Measurements from ENCODE around the gene RAPGEF4.

The RAPGEF4 gene

GRCh38 chr2:172836827-172837226 is 101.2 kb downstream of the RAPGEF4 start:
- H3K4me2 ChIP-seq: no peak overlapping the region

DNA sequence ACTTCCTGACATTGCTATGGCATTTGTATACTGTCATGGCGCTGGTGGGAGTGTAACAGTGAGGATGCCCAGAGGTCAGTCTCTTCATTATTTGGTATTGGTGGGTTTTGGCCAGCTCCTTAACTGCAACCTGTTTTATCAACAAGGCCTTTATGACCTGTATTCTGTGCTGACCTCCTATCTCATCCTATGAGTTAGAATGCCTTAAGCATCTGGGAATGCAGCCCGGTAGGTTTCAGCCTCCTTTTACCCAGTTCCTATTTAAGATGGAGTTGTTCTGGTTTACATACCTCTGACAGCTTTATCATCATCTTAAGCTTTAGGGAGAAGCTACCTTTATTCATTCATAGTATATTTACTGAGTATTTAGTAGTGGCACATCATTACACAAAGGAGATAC is 103.8 kb downstream of the RAPGEF4 start:
- H3K4me3 ChIP-seq (IDR thresholded peaks at IDR 0.05; ENCODE audit: insufficient read depth, low read depth, low read length): no peak overlapping the region
- H2AFZ ChIP-seq (ENCODE audit: low read depth): no peak overlapping the region
- no peak overlapping the region for H3K9ac ChIP-seq
- H3K27me3 ChIP-seq (ENCODE audit: insufficient read depth, low read depth): no peaks in the 10 kb centered on the region
- H3K79me2 ChIP-seq (ENCODE audit: insufficient read depth, low read depth): no peaks in the 10 kb centered on the region
- H3K4me2 ChIP-seq: no peak overlapping the region
- TF ChIP-seq CTCF (conservative IDR thresholded peaks at IDR 0.05; ENCODE audit: low read depth, low read length): no peak
- H3K36me3 ChIP-seq (ENCODE audit: insufficient read depth): no peaks in the 10 kb centered on the region
- no peaks in the 10 kb centered on the region for H4K20me1 ChIP-seq (ENCODE audit: insufficient read depth)
- no peak overlapping the region for H3K27ac ChIP-seq
- H3K4me1 ChIP-seq (ENCODE audit: low read depth, poor library complexity, severe bottlenecking): no peaks in the 10 kb centered on the region

More at GRCh38 chr2:172836827-172837226, 101.2 kb downstream of the RAPGEF4 start:
- H3K4me1 ChIP-seq (ENCODE audit: low read depth, poor library complexity, severe bottlenecking): no peaks in the 10 kb centered on the region
- H4K20me1 ChIP-seq (ENCODE audit: insufficient read depth): no peaks in the 10 kb centered on the region
- H2AFZ ChIP-seq (ENCODE audit: low read depth): no peak overlapping the region
- H3K9ac ChIP-seq: no peak overlapping the region
- no peaks in the 10 kb centered on the region for H3K27me3 ChIP-seq (ENCODE audit: insufficient read depth, low read depth)
- no peaks in the 10 kb centered on the region for H3K36me3 ChIP-seq (ENCODE audit: insufficient read depth)
- H3K4me3 ChIP-seq (IDR thresholded peaks at IDR 0.05; ENCODE audit: insufficient read depth, low read depth, low read length): no peak overlapping the region
- H3K27ac ChIP-seq: no peak overlapping the region
- H3K79me2 ChIP-seq (ENCODE audit: insufficient read depth, low read depth): no peaks in the 10 kb centered on the region
- TF ChIP-seq CTCF (conservative IDR thresholded peaks at IDR 0.05; ENCODE audit: low read depth, low read length): no peak

DNA sequence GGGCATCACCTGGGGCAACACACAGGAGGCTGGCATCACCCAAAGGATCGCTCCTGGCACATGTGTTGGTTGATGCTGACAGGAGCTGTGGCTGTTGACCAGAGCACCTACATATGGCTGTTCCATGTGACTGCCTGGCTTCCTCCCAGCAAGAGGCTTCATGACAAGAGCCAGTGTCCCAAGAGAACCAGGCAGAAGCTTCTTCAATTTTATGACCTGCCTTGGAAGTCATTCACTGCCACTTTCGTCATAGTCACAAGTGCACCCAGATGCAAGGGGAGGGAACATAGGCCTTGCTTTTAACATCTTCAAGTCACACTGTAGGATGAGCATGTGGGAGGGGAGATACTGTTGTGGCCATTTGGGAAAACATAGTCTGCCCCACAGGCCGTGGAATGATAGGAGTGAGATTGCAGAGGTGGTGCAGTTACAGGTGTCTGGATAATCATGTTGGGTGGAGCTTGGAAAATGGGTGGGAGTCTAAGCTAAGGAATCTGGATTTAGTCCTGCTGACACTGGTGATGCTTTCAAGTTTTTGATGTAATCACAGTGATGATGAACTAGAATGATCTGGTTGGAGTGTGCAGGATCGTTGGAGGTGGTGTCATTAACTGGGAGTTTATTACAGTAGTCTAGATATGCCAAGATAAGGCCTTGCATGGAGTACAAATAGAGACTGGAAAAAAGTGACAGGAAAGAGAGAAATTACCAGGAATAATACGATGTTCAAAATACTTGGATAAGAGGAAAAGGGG is 107.0 kb downstream of the RAPGEF4 start:
- no peaks in the 10 kb centered on the region for H3K36me3 ChIP-seq (ENCODE audit: insufficient read depth)
- TF ChIP-seq CTCF (conservative IDR thresholded peaks at IDR 0.05; ENCODE audit: low read depth, low read length): no peak
- H3K4me2 ChIP-seq: no peak overlapping the region
- no peak overlapping the region for H3K4me3 ChIP-seq (IDR thresholded peaks at IDR 0.05; ENCODE audit: insufficient read depth, low read depth, low read length)
- no peaks in the 10 kb centered on the region for H3K27me3 ChIP-seq (ENCODE audit: insufficient read depth, low read depth)
- no peak overlapping the region for H3K27ac ChIP-seq
- no peak overlapping the region for H3K9ac ChIP-seq
- H4K20me1 ChIP-seq (ENCODE audit: insufficient read depth): no peaks in the 10 kb centered on the region
- no peaks in the 10 kb centered on the region for H3K4me1 ChIP-seq (ENCODE audit: low read depth, poor library complexity, severe bottlenecking)
- no peak overlapping the region for H2AFZ ChIP-seq (ENCODE audit: low read depth)
- no peaks in the 10 kb centered on the region for H3K79me2 ChIP-seq (ENCODE audit: insufficient read depth, low read depth)

DNA sequence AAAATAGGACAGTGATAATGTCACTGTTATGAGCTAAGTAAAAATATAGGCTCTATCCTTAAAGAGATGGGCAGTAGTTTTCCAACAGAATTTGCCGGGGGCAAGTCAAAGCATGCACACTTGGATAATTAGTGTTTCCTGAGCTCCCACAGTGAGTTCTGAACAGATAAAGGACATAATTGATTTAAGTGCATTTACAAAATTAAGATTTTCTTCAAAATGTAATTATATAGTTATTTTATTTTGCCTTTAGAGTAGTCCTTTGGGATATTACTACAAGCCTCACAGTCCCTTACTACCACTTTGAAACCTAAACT is 107.6 kb downstream of the RAPGEF4 start:
- TF ChIP-seq CTCF (conservative IDR thresholded peaks at IDR 0.05; ENCODE audit: low read depth, low read length): no peak
- Histone ChIP-seq H3K9ac (no peak overlapping the region), H3K4me1 (ENCODE audit: low read depth, poor library complexity, severe bottlenecking) (no peaks in the 10 kb centered on the region), H3K4me2 (no peak overlapping the region), H3K4me3 (IDR thresholded peaks at IDR 0.05; ENCODE audit: insufficient read depth, low read depth, low read length) (no peak overlapping the region), H3K36me3 (ENCODE audit: insufficient read depth) (no peaks in the 10 kb centered on the region), H3K27ac (no peak overlapping the region), H4K20me1 (ENCODE audit: insufficient read depth) (no peaks in the 10 kb centered on the region), H3K79me2 (ENCODE audit: insufficient read depth, low read depth) (no peaks in the 10 kb centered on the region), H2AFZ (ENCODE audit: low read depth) (no peak overlapping the region), H3K27me3 (ENCODE audit: insufficient read depth, low read depth) (no peaks in the 10 kb centered on the region)

Data from KMS-11 (cell line).